ENCODE measurements around the gene PPP3R1.

The PPP3R1 gene

GRCh38 chr2:68134554-68134953 lies 117.8 kb downstream of the PPP3R1 start:
- TF ChIP-seq SPI1 (IDR thresholded peaks at IDR 0.05; ENCODE audit: borderline replicate concordance, low read depth) (no peak), POLR2AphosphoS5 (IDR thresholded peaks at IDR 0.05; ENCODE audit: low read depth) (no peak), GABPA (IDR thresholded peaks at IDR 0.05; ENCODE audit: low read depth) (no peak)
- TF ChIP-seq, protein P1, sequence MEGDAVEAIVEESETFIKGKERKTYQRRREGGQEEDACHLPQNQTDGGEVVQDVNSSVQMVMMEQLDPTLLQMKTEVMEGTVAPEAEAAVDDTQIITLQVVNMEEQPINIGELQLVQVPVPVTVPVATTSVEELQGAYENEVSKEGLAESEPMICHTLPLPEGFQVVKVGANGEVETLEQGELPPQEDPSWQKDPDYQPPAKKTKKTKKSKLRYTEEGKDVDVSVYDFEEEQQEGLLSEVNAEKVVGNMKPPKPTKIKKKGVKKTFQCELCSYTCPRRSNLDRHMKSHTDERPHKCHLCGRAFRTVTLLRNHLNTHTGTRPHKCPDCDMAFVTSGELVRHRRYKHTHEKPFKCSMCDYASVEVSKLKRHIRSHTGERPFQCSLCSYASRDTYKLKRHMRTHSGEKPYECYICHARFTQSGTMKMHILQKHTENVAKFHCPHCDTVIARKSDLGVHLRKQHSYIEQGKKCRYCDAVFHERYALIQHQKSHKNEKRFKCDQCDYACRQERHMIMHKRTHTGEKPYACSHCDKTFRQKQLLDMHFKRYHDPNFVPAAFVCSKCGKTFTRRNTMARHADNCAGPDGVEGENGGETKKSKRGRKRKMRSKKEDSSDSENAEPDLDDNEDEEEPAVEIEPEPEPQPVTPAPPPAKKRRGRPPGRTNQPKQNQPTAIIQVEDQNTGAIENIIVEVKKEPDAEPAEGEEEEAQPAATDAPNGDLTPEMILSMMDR (IDR thresholded peaks at IDR 0.05; ENCODE audit: insufficient read depth, low read length) = no peak
- TF ChIP-seq, protein P2, sequence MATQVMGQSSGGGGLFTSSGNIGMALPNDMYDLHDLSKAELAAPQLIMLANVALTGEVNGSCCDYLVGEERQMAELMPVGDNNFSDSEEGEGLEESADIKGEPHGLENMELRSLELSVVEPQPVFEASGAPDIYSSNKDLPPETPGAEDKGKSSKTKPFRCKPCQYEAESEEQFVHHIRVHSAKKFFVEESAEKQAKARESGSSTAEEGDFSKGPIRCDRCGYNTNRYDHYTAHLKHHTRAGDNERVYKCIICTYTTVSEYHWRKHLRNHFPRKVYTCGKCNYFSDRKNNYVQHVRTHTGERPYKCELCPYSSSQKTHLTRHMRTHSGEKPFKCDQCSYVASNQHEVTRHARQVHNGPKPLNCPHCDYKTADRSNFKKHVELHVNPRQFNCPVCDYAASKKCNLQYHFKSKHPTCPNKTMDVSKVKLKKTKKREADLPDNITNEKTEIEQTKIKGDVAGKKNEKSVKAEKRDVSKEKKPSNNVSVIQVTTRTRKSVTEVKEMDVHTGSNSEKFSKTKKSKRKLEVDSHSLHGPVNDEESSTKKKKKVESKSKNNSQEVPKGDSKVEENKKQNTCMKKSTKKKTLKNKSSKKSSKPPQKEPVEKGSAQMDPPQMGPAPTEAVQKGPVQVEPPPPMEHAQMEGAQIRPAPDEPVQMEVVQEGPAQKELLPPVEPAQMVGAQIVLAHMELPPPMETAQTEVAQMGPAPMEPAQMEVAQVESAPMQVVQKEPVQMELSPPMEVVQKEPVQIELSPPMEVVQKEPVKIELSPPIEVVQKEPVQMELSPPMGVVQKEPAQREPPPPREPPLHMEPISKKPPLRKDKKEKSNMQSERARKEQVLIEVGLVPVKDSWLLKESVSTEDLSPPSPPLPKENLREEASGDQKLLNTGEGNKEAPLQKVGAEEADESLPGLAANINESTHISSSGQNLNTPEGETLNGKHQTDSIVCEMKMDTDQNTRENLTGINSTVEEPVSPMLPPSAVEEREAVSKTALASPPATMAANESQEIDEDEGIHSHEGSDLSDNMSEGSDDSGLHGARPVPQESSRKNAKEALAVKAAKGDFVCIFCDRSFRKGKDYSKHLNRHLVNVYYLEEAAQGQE (IDR thresholded peaks at IDR 0.05; ENCODE audit: insufficient replicate concordance, low read depth) = no peak
- H3K4me3 ChIP-seq (replicated peaks; ENCODE audit: insufficient read depth, low read length) = no peak overlapping the region

GRCh38 chr2:68134120-68134519 lies 118.2 kb downstream of the PPP3R1 start:
- no peak for DNase-seq (ENCODE audit: low read depth in 1 of 2, low spot score in 1 of 2)
- H3K27ac ChIP-seq (replicated peaks) = no peak overlapping the region
- no peaks in the 10 kb centered on the region for H3K27me3 ChIP-seq (ENCODE audit: insufficient read depth, poor library complexity, severe bottlenecking)
- no peak overlapping the region for H3K4me3 ChIP-seq (replicated peaks; ENCODE audit: insufficient read depth, low read length)
- TF ChIP-seq GABPA (IDR thresholded peaks at IDR 0.05; ENCODE audit: low read depth) = no peak

More at GRCh38 chr2:68134554-68134953, 117.8 kb downstream of the PPP3R1 start:
- no peak for DNase-seq (ENCODE audit: low read depth in 1 of 2, low spot score in 1 of 2)
- no peak overlapping the region for H3K27ac ChIP-seq (replicated peaks)
- no peaks in the 10 kb centered on the region for H3K27me3 ChIP-seq (ENCODE audit: insufficient read depth, poor library complexity, severe bottlenecking)

All from HL-60 (cell line).